Right forelimb (tissue), 1 donor: ENCODE results near the gene NKD1.
"Not testable (repeated sequence)": the region's sequence is repeated elsewhere in the genome, so short reads cannot be mapped to it uniquely, and the experiment has no call there.

Experiments used
- DNase-seq: peaks from one replicate; pipeline ENCODE4 v3.0.0-alpha.2; 2018

The NKD1 gene

GRCh38 chr16:50520451-50521245 lies 27.5 kb upstream of the NKD1 start:
- peak; percentile 16 for DNase-seq

DNA sequence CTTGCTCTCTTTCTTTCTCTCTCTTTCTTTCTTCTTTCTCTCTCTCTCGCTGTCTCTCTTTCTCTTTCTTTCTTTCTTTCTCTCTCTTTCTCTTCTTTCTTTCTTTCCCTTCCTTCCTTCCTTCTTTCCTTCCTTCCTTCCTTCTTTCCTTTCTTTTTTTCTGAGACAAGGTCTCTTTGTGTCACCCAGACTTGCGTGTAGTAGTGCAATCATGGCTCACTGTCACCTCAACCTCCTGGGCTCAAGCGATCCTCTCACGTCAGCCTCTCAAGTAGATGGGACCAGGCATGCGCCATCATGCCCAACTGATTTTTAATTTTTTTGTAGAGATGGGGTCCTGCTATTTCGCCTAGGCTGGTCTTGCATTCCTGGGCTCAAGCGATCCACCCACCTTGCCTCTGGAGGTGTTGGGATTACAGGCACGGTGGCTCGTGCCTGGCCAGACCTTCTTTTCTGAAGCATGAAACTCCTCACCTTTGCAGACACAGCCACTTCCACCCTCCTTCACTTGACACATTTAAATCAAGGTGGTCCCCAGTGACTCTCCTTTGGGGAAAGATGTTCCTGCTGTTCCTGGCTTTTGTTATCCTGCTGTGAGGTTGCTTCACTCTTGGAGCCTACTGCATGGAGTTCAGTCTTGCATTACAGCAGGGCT lies 26.8 kb upstream of the NKD1 start:
- DNase-seq: peak; percentile 5

DNA sequence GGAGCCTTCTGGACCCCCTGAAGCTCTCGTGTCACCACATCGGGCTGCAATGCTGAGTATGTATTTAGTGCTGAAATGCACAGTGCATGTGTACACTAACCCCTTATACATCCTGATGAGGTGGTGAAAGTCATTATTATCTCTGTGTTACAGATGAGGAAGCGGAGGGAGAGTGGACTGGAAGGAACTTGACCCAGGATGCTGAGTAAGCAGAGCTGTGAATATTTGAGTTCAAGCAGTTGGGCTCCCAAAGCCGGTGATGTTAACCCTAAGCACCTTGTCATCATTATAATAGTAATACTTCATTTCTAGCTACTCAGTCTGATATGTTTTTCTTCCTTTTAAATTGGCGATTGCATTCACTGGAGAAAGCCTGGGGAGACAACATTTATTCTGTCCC lies 25.9 kb upstream of the NKD1 start:
- peak; percentile 4 for DNase-seq

DNA sequence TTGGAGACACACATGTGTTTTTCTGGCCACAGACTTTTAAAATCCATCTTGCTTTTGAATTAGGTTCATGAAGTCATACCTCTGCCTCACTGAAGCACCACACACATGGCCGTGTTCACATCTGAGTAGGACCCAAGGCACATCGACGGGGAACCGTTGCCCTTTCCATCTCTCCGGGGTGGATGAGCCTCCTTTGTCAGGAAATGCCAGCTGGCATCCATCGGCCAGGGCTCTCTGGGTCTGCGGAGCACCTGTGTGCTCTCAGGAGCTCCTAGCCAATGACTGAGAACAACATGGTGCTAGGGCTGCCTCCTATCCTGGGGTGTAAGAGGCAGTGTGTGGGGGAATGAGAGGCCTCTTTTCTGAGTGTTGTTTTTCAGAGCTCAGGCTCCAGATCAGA lies 24.5 kb upstream of the NKD1 start:
- DNase-seq: peak; percentile 11

GRCh38 chr16:50525262-50525661 lies 22.9 kb upstream of the NKD1 start:
- DNase-seq: no peak

GRCh38 chr16:50525716-50526115 lies 22.5 kb upstream of the NKD1 start:
- DNase-seq: peak; percentile 25

DNA sequence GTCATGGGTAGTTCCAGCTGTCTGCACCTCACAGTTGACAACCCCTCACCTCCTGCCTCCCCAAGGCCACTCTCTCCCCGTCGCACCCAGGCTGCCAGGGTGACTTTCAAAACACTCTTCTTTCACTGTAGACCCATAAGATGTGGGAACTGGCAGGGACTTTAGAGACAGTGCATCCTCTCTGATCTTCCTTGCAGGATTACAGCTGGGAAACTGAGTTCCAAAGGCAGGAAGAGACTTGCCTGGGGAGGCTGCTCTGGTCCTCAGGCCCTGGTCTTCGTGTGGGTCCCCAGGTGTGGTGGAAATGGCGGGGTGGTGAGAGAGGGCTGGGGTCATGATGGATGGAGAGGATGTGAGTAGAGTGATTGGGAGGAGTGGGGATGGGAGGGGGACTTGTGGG lies 21.9 kb upstream of the NKD1 start:
- DNase-seq: peak; percentile 5

- DNase-seq: peak; percentile 20
Observed at GRCh38 chr16:50526796-50527195, 21.4 kb upstream of the NKD1 start.

DNA sequence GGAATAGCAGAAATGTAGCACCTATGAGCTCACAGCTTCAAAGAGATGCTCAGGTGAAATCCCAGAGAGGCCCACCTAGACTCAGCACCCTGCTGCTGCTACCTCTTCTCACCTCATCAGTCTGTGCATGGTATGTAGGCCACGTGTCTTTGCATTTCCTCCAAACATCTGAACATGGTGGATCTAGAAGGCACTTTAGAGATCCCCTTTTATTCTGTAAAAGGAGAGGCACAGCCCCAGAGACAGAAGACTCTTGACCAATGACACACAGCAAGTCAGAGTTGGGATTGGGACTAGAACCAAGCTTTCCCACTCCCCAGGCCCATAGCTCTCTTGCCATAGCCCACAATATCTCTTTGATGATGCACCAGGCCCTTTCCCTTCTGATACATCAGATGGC lies 19.4 kb upstream of the NKD1 start:
- DNase-seq: no peak

DNA sequence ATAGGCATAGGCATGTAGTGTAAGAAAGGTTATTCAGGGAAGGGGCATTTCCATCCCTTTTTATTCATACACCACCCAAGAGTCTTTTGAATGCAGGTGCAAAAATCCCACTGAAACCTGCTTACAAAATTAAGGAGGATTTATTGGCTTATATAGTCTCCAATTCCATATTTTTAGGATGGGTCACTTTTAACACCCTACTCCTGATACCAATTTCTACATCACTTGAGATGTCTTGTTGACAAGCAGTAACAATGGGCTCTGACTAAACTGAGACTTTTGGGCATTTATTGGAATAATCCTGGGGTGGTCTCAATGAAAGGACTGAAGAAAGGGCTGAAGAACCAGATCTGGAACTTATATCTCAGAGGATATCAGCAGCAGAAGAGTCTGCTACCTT lies 18.9 kb upstream of the NKD1 start:
- no peak for DNase-seq

DNA sequence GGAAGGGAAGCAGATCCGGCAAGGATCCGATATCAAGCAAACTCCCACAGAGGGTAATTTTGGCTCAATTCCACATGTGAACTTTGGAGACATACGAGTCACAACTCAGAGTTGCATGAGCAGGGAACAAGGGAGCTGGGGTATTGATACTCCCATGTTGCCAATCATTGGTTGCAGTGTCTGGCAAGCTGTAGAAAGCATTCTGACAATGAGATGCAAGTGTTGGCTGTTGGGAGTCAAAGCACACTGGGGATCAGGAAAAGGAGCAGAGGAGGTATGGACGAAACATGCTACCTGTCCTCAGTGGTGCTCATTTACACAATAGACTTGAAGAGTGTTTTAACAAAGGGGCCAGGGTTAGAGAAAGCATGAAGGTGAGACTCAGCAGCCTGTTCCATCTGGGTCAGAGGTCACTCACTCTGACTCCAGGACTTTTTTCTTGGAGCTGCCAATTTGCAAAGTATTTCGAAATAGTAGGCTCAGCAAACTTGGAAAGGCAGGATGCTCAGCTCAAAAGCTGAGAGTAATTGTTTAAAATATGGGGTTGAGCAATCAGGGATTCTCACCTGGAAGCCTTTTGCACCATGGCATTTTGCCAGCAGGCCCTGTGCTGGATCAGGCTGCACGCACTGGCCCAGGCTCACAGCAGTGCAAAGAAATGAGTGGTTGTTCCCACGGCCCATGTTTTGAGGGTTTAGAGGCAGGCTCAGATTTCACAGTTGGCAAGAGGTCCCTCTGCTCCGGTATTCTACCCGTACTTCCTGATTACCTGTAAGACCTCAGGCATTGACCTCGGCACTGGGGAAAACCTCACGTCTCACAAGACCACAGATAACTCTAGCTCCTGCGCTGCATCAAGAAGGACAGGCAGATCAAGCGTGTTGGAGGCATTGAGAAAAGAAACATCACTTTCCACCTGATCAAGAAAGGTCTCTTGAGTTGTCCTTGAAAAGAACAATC lies 17.6 kb upstream of the NKD1 start:
- DNase-seq: peak; percentile 7

GRCh38 chr16:50531359-50531758 lies 16.8 kb upstream of the NKD1 start:
- peak; percentile 1 for DNase-seq

GRCh38 chr16:50531901-50532300 lies 16.3 kb upstream of the NKD1 start:
- DNase-seq: no peak

DNA sequence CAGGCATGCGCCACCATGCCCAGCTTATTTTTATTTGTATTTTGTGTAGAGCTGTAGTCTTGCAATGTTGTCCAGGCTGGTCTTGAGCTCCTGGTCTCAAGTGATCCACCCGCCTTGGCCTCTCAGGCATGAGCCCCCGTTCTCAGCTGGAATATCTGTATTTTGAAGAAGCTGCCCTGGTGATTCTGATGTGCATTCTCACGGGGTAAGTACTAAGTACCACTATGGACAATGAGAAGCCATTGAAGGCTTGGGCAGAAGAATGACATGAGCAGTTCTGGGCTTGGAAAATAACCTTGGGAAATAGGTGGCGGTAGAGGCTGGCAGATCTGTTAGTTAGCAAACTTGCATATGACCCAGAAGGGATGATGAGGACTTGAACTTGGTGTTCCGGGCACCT lies 15.6 kb upstream of the NKD1 start:
- peak; percentile 26 for DNase-seq

DNA sequence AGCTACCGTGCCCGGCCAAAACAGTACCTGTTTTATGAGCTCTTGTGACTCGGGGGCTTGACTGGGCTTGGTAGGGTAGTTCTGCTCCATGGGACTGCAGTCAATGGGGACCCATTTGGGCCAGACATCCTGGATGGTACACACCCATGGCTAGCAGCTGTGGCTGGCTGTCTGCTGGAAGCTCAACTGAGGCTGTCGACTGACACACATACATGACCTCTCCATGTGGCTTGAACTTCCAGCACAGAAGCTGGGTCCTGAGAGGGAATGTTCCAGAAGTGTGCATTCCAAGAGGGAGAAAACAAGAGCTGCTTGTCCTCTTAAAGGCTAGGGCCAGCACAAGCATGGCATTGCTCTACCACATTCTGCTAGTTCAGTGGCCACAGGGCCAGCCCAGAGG lies 14.9 kb upstream of the NKD1 start:
- DNase-seq: no peak

GRCh38 chr16:50534091-50534490 lies 14.1 kb upstream of the NKD1 start:
- peak; percentile 16 for DNase-seq

GRCh38 chr16:50534556-50534955 lies 13.6 kb upstream of the NKD1 start:
- DNase-seq: peak; percentile 5

DNA sequence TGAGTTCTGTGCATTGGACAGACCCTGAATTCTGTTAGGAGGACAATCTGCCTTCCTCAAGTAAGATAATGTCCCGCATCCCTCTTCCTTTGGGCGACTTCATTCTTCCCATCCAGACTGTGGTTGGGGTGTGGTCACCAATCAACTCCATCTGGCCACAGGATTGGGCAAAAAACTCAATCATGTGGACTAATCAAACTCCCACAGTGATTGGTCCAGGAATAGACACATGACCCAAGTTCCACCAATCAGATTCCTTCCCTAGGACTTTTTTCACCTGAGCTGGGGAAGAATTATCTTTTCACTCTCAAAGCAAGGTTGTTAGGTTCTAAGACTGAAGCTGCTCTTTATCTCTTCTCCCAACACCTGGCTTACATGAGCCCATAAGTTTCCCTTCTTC lies 13.2 kb upstream of the NKD1 start:
- DNase-seq: peak; percentile 9

DNA sequence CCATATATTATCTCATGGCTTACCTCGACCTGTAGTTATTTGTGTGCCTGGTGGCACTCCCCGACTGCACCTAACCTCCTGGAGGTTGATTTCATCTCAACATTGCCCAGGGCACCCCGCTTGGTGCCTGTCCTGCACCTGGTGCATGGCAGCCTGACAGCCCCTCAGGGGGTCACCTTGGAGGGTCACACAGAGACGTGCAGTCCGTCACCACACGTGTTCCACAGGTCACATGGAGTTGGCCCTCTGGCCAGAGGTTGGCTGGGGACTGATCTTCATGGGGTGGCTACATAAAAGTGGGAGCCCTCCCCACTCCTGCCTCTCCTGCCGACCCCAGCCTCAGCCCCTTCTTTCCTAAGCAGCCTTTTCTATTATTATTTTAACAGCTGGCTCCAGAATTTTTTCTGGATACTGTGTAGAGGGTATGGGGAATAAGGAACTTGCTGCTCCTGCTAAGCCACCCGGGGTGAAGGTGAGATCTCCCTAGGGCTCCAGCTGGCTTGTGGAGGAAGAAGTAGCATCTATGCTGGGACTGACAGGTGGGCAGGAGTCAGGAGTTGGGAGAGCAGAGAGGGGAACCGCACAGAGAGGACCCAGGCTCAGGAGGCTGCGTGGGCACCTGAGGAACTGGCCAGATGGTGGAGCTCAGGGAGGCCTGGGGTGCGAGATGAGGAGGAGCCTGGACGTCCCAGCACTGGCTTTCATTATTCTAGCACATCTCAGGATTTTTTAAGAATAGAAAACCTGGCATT lies 12.5 kb upstream of the NKD1 start:
- peak; percentile 23 for DNase-seq

GRCh38 chr16:50536258-50536645 lies 11.9 kb upstream of the NKD1 start:
- not testable (repeated sequence) for DNase-seq

DNA sequence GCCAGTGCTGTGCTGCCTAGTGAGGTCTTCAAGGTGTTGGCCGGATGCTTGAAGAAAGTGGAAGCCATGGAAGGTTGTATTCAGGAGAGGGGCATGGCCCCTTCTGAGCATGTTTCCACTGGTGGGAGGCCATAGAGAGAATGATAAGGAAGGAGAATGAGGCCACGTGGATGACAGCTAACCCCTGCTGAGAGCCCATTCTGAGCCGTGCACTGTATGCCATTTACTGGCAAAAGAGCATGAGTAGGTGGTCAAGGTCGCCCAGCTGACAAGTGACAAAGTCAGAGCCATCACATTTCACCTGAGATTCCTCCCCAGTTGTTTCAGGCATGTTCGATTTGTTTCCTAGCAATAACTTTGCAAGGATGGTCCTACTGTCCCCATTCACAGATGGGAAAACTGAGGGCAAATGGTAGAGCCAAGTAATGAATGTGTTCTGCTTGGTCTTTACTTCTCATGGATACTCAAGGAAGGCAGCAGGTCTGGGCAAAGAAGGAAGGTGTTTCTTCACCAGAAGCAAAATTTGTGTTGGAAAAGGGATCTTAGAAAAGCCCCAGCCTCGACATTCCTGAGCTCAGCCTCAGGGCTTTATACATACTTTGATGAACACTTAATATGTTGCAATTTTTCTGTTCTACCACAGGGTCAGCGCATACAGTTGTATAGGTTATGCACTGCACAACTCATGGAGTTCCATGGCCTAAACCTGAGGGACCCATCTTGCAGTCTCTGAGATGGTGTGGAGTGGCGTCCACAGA lies 10.5 kb upstream of the NKD1 start:
- peak; percentile 3 for DNase-seq
